GM18505 (cell line): Measurements from ENCODE around the gene PTGR3.

Source experiments
- ATAC-seq: cut with Tn5 transposase; IDR thresholded peaks from one replicate; pipeline ENCODE4 v1.9.1; 2021; ENCODE audit not compliant: unreplicated experiment
- POLR2A ChIP-seq: IDR thresholded peaks from 4 replicates; pipeline ENCODE4 v1.6.1; 2011; ENCODE audit warnings: borderline replicate concordance; ENCODE audit not compliant: insufficient read depth, insufficient read length; ENCODE audit errors: extremely low read depth

The PTGR3 gene

GRCh38 chr18:75161256-75162028 lies 47.5 kb downstream of the PTGR3 start:
- ATAC-seq: no peak
- no peak for TF ChIP-seq POLR2A

- ATAC-seq: no peak
- no peak for TF ChIP-seq POLR2A
Measured at GRCh38 chr18:75160364-75160763, 48.6 kb downstream of the PTGR3 start.

GRCh38 chr18:75159646-75160356 lies 49.1 kb downstream of the PTGR3 start:
- ATAC-seq: no peak
- TF ChIP-seq POLR2A: no peak

- no peak for TF ChIP-seq POLR2A
- no peak for ATAC-seq
Measured at GRCh38 chr18:75159238-75159518, 49.8 kb downstream of the PTGR3 start.
